ENCODE measurements around the gene METTL23.

The METTL23 gene, protein sequence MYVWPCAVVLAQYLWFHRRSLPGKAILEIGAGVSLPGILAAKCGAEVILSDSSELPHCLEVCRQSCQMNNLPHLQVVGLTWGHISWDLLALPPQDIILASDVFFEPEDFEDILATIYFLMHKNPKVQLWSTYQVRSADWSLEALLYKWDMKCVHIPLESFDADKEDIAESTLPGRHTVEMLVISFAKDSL

DNA sequence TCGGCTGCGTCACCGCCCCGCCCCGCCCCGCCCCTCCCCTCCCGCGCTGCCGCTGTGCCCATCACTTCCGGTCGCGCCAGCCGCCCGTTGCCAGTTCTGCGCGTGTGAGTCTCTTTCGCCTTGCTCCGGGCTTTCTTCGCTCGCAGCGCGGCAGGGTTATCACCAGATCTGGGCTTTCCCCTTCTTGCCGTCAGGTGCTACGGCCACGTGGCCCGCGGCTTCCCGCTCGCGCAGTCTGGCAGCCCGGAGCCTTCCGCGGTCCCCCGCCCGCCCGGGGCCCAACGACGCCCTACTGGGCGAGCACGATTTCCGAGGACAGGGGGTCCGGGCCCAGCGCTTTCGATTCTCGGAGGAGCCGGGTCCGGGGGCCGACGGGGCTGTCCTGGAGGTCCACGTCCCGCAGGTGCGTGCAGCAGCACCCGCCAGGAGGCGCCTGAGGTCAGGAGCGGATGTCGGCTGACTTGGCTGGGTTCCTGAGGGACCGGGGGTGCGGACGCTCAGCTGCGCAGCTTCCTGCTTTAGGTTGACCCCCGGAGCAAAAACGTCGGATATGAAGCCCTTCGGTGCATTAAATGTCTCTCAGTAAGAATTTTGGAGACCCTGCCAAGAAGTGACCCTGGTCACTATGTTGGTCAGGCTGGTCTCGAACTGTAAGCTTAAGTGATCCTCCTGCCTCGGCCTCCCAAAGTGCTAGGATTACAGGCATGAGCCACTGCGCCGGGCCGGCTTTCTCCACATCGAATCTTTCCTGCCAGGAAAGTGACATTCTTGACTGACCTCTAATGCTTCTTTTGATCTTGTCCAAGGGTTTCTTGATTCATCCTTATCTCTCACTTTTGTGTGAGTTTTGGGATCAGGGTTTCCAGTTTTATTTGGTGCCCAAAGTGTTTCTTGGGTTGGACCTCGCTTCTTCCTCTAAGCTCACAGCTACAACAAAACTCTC lies at the start of gene METTL23:
TSS of gene METTL23 (plus strand) at position 64 of the 943 bp plus-strand sequence. CDS start 2,872 bp downstream, outside the sequence.
- peak; percentile 40 for DNase-seq

DNA sequence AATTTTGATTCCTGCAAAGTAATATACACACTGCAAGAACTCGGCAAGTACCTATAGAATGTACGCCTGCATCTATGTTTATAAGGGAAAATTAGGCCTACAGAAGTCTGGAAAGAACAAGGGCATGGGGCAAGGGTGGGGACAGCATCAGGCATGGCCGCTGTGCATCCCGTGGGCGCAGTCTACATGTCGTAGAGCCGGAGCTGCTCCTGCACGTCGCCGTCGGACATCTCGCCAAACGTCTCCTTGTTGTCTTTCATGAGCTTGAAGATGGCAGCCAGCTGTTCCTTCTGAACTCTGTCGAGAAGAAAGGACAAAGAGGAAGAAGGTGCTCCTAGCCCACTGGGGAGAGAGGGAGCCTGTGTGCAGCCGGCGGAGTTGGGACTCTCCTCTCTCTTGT lies 49.2 kb upstream of the METTL23 start:
- no peak for DNase-seq

DNA sequence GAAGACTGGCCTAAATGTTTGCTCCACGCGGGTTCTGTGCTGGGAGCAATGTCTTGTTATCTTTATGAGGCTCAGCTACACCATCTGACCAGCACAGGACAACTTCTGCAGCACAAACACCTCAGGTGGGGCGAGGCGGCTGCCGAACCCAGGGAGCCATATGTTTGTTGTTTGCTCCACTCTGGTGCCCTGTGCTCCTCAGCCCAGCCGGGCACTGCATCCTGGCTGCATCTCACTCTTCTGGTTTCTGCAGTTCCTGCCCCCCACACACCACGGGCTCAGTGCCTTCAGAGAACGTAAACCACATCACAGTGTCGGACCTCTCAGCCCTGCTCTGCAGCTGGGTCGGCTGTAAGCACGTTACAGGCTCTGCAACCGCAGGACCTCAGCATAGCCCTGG lies 48.3 kb upstream of the METTL23 start:
- no peak for DNase-seq

DNA sequence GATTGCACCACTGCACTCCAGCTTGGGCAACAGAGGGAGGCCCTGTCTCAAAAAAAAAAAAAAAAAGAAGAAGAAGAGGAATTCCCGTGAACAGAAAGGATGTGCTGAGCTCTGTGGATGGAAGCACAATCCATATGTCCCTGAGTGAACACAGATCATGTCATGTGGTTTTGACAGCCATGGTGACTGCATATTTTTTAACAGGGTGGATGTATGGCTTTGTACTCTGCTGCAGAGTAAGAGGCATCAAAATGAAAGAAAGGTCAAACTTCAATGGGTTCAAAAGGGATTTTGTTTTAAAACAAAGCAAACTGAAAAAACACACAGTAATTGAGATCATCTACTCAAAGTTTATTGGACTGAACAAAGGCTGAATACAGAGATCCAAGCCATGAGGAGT lies 47.4 kb upstream of the METTL23 start:
- DNase-seq: no peak

DNA sequence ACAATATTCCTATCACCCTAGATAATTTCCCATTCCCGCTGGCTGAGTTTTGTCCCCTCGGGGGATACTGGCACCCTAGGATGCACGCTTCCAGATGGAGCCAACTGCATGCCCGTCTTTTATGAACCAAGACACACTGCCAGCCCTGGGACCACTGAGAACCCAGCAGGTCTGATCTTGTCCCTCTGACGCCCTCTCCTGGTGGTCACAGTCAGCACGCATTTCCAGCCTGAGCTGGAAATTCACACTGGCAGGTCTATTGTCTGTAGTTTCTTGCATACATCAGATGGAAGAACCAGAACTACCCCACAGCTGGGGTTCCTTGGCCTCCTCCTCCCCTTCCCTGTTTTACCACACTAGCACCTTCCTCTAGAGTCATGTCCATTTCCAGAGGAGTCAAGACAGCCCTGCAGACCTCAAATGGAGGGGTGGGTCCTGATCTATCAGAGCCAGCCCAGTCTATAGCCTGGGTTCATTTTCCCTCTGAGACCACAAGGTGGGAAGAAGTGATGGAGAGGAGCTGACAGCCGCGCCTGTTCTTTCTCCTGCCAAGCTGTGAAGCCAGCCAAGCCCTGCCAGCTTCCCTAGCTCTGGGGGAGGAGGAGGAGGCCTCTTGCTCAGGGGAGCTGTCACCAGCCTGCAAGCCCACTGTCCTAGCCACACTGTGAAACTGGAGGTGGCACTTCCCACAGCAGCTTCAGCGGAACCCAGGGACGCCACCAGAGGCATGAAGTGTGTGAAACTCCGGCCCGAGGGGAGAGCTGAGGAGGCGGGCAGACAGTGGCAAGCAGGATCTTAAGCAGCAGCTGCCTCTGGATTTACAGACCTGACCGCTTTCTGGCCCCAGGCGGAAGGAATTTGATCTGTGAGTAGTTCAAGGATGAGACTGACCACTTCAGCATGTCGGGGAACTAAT lies 45.2 kb upstream of the METTL23 start:
- no peak for DNase-seq

DNA sequence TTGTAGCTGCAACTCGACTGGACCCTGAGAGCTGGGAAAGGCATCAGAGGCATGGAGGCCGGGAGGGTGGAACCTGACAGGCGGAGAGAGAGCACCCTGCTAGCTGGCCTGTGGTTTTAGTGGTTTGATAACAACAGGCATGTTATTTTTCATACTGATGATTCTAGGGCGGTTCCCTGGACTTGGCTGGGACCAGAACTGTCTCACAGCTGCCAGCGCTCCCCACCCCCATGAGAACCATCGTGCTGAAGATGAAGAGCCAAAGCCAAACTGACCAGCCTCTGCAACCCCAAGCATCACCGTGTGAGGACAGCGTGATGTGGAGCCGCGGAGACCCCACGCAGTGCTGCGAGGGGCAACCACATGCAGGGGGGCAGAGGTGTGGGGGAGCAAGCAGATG lies 44.3 kb upstream of the METTL23 start:
- DNase-seq: no peak

DNA sequence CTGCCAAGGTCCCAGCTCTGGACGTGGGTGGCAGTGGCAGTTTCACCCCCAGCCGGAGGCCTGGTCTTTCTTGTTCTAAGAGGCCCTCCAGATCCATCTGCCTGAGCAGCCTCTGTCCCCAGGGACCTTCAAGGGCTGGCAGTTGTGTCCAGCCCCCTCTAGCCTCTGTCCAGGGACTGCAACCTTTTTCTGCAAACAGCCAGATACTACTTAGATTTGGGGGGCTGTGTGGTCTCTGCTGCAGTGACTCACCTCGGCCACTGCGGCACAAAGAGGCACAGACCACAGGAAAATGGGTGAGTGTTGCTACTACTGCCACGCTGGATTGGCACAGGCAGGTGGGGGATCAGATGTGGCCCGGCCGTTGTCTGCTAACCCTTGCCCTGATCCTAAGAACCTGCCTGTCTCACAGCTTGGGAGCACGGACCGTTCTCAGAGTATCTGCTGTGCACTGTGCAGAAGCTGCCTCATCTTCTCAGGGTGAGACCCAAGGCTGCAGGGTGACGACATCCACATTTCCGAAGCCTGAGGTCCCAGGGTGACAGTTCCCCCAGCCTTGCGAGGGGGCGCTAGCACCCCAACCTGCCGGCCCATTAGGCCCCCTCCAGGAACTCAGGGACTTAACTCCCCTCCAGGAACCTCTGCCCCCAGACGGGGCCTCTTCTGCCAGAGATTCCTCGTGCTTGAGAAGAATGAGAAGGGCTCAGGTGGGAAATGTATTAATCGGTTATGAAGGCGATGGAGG lies 43.5 kb upstream of the METTL23 start:
- no peak for DNase-seq

DNA sequence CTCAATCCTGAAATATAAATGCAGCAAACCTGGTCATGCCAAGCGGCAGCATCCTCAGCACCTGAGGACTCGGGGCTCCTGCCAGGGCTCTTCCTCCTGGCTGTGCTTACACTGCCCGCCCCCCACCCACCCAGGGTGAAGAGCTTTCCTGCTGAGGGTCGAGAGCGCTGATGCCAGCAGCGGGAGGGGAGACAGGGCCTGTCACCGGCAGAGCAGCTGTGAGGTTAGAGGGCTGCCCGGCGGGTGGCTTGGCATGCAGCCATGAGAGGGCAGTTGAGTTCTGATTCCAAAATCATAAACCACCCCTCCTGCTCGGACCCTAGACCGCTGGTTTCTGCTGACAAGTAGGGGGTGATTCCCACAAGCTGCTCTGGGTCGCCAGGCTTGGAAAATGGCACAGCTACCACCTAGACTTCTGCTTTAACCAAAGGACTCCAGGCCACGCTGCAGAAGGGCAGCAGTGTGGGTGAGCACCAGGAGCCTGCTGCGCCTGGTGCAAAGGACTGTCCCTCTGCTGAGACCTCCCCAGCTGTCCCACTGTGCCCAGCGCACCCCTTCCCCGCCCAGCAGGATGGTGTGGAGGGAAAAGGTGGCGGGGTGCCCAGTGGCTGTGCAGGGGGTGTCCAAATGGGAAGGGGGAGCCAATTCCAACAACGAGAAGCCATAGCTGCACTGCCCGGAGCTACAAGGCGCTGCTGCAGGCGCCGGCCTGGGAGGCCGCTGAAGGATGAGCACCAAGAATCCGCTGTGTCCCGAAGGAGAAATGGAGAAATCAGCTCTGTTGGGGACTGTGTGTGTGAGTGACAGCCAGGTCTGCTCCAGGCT lies 42.5 kb upstream of the METTL23 start:
- DNase-seq: no peak

DNA sequence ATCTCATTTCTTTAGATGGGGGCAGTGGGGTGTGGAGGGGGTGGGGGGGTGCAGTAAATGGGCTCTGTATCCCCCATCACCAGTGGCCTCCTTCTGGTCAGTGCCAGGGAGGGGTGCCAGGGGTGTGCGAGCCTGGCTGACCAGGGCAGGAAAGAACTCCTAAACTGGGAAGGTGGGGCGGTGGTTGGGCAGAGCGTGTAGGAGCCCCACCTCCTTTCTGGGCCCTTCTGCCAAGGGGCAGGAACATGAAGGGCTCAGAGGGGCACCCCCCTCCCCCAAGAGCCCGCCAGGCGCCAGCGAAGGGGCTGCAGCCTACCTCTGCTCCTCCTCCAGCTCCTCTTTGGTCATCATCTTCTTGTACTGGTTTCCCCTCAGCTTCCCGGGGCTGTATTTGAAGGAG lies 41.9 kb upstream of the METTL23 start:
- DNase-seq: no peak

DNA sequence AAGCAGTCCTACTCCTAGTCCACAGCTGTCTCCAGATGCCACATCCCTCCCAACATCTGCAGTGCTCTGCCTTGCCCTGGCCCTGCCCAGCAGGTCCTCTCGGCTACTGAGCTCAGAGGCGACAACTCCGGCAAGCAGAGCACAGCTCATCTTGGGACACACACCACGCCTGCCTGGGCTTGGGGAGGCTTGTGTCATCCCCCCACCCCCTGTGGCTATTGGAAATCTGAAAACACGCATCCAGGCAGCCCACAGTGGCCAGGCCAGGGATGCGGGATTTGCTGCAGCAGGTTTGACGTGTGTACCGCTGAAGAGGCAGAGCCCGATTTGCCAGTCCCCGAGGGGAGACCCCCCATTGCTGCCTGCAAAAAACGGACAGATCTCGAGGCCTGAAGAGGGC lies 41.3 kb upstream of the METTL23 start:
- DNase-seq: no peak

DNA sequence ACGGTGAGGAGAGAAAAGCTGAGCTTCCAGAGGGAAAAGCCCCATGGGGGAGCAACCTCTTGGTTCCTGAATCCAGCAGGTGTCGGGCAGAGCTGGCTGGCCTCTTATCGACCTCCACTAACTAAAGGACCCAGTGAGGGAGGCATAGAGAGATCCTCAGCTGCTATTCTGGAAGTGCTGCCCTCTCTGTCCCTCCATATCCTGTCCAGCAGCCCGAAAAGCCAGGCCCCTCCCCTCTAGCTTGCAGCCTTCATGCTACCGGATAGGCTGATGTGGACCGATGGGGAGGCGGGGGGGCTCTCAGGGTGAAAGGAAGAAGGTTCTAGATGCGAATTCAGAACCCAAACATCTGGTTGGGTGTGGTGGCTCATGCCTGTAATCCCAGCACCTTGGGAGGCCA lies 40.8 kb upstream of the METTL23 start:
- DNase-seq: no peak

DNA sequence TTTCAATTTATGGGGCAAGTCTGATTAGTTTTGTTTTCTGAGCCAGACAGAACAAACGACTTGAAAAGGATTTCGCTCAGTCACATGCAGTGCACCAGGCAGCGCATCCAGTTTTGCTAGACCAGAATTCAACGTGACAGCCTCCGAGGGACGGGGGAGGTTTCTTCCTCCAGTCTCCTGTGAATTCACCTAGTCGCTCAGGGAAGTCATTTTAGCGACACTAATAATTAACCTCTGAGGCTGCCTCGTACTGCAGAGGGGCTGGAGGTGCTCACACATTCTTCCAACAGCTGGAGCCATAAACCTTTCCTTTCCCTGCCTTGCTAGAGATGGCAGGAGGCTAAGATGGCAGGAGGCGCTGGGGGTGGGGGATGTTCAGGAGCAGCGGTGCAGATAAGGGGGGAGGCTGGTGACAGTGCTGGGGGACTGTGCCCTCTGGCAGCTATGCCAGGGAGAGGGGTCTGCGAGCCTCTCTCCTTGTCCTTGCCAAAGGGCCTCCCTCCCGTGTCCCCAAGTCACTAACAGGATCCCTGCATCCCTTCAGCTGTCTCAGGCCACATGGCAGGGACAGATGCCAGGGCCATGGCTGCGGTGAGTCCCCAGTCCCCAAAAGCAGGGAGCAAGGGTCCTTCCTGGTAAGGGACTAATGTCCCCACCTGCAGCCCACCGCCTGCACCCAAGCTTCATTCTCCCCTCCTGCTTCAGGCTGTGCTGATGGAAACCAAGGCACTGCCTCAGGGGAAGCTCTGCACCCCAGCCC lies 39.9 kb upstream of the METTL23 start:
- DNase-seq: no peak

DNA sequence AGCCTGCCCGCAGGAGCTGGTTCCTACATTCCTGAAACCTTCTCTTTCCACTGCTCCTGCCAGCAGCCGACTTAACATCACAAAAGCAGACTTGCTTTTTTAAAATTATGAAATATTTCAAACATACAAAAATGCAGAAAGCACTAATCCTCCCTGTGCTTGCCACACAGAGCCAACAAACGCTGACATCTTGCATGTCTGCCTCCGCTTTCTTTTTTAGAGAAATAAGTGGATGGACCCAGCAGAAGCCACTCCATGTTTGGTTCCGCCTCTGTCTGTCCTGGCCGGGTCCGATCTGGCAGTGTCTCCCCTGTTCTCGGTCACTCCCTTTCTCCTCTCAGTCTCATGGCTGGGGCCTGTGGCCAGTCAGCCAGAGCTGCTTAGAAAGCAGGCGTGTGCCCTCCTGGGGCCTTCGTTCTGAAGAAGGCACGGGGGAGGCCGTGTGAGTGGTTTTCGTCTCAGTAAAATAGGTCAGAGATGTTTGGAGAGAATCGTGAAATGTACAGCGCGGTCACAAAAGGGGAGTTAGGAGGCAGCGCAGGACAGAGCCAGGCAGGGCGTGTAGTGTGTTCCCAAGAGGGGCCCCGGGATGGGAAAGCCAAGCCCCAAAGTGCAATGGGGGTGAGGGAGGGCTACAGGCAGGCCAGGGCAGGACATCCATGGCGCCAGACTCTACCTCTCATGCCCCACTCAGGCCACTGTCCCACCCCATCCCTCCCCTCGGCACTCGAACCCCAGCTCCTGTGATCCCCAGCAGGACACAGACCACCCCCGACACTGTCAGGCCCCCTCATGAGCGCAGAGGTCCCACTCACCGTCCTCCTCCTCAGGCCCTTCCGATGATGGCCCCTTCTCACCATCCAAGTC lies 39.1 kb upstream of the METTL23 start:
- no peak for DNase-seq

DNA sequence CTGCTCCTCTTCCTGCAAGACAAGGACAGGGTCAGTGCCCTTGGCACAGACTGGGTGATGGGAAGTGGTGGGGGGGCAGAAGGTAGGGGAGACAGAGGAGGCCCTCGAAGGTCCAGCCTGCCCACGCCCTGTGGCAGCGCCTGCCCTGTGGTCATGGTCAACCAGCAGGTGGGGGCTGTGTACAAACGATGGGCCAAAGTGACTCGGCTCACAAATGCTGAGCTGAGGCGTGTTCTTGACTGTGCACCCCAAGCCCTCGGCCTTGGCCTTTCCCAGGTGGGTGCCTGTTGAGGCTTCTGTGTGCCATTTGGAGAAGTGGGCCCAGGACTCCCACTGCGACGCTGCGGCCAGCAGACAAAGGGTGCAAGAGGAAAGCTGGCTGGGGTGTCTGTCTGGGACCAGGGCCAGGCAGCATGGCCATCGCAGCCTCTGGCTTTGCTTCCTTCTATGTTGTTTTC lies 38.4 kb upstream of the METTL23 start:
- DNase-seq: no peak

DNA sequence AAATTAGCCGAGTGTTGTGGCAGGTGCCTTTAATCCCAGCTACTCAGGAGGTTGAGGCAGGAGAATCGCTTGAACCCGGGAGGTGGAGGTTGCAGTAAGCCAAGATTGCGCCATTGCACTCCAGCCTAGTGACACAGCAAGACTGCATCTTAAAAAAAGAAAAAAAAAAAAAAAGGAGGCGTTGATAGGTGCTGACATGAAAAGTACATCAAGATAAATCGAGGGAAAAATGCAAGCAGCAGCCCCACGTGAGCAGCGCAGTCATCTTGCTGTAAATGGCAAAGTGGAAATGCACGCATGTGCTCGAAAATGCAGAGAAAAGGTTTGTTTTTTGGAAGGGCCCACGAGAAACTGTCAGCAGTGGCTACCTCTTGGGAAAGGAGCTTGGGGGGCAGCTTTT lies 36.8 kb upstream of the METTL23 start:
- DNase-seq: no peak

DNA sequence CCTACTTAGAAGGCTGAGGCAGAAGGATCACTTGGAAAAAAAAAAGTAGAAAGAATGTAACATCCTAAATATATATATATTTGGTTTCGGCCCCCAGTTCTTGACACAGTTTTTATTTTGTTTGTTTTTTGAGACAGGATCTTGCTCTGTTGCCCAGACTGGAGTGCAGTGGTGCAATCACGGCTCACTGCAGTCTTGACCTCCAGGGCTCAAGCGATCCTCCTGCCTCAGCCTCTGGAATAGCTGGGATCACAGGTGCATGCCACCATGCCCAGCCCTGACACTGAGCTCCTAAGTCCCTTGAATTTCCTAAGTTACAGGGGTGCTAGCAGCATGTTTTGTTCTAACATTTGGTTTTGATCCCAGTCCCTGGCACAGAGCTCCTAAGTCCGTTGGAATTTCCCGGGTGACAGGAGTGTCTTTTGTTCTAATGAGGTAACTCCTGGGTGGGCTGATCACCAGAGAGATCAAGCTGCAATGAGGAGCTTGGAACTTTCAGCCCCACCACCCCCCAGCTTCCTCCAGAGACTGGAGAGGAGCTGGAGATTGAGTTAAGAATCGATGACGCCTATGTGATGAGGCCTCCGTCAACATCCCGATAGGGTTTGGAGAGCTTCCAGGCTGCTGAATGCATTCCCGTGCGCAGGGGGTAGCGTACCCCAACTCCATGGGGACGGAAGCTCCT lies 35.9 kb upstream of the METTL23 start:
- DNase-seq: no peak

DNA sequence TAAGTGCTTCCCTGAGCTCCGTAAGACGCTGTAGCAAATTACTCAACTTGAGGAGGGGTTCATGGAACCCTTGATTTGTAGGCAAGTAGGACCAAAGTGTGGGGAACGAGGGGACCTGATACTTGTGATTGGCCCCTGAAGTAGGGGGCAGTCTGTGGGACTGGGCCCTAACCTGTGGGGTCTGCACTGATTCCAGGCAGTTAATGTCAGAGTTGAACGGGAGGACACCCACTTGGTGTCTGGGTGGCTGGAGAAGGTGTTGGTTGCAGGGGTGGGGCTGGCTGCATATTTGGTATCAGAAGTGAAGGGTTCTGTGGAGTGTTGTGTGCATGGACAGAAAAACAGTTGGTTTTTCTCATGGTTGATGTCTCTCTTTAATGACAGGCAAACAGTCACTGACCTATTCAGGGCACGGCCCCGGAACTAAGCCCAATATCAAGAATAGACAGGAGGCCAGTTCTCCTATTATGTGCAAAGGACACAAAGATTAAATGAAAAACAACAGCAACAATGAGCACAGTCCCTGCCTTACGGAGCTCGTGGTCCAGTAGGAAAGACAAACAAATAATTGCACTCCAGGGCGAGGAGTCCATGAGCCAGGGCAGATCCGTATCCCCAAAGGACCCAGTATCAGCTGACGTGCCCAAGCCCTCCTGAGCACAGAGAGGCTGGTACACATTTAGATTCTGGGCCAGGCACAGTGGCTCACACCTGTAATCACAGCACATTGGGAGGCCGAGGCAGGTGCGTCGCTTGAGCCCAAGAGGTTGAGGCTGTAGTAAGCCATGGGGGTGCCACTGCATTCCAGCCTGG lies 35.1 kb upstream of the METTL23 start:
- no peak for DNase-seq

Measured in 8988T (cell line).